Tibial nerve (tissue), 3 donors: ENCODE results near the gene RASAL2.

Experiments
- POLR2A ChIP-seq, 2 donors: fragments of 450-650 bp; IDR thresholded peaks; one replicate each; pipeline ENCODE4 v1.6.1; 2017; ENCODE audit warnings: antibody characterized with exemption in 2 of 2, mild to moderate bottlenecking in 2 of 2, moderate library complexity in 2 of 2
- TF ChIP-seq, protein P1 (sequence below), 5 experiments: fragments of 200-600 bp in 3 of 5; fragments of 450-650 bp in 2 of 5; sonication (generic) in 3 of 5; IDR thresholded peaks; one replicate each; pipeline ENCODE4 v1.5.1; 2016 to 2019; ENCODE audit warnings: antibody characterized with exemption in 5 of 5, mild to moderate bottlenecking in 3 of 5, moderate library complexity in 2 of 5

DNA sequence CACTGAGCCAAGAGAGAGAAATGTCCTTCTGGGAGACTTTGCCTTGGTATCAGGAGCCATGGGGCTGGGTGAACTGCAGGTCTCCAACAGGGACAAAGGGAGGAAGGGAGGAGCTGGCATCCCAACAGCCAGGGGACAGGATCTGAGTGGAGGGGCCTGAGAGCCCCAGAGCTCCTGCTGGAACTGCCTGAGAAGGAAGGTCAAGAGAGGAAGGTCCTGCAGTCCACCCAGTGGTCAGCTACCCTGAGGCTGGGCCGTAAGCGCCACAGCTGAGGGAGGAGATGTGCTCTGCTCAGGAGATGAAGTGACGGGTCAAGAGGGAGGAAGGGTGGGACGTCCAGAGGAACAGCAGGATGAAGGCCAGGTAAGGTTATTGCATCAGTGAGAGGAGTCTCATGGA lies 410.4 kb downstream of the RASAL2 start:
- TF ChIP-seq, protein P1, sequence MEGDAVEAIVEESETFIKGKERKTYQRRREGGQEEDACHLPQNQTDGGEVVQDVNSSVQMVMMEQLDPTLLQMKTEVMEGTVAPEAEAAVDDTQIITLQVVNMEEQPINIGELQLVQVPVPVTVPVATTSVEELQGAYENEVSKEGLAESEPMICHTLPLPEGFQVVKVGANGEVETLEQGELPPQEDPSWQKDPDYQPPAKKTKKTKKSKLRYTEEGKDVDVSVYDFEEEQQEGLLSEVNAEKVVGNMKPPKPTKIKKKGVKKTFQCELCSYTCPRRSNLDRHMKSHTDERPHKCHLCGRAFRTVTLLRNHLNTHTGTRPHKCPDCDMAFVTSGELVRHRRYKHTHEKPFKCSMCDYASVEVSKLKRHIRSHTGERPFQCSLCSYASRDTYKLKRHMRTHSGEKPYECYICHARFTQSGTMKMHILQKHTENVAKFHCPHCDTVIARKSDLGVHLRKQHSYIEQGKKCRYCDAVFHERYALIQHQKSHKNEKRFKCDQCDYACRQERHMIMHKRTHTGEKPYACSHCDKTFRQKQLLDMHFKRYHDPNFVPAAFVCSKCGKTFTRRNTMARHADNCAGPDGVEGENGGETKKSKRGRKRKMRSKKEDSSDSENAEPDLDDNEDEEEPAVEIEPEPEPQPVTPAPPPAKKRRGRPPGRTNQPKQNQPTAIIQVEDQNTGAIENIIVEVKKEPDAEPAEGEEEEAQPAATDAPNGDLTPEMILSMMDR (IDR thresholded peaks at IDR 0.05) = no peak
- TF ChIP-seq POLR2A (IDR thresholded peaks at IDR 0.05) = no peak
